HEK293T (cell line): Measurements from ENCODE around the gene VTI1A.

ENCODE experiments used
- BHLHE40 ChIP-seq: fragments of 450-650 bp; IDR thresholded peaks from 2 replicates; pipeline ENCODE4 v1.6.1; 2016; ENCODE audit warnings: mild to moderate bottlenecking, moderate library complexity, borderline replicate concordance
- ELF4 ChIP-seq: fragments of 450-650 bp; IDR thresholded peaks from 2 replicates; pipeline ENCODE4 v1.6.1; 2017; ENCODE audit warnings: antibody characterized with exemption
- FOXA1 ChIP-seq: fragments of 450-650 bp; IDR thresholded peaks from 2 replicates; pipeline ENCODE4 v1.6.1; 2016; ENCODE audit warnings: mild to moderate bottlenecking
- FOXK2 ChIP-seq: fragments of 450-650 bp; IDR thresholded peaks from 2 replicates; pipeline ENCODE4 v1.6.1; 2016; ENCODE audit warnings: mild to moderate bottlenecking
- FOXM1 ChIP-seq: fragments of 450-650 bp; IDR thresholded peaks from 2 replicates; pipeline ENCODE4 v1.6.1; 2017; ENCODE audit warnings: mild to moderate bottlenecking, borderline replicate concordance
- PKNOX1 ChIP-seq: fragments of 450-650 bp; IDR thresholded peaks from 2 replicates; pipeline ENCODE4 v1.6.1; 2016
- SUZ12 ChIP-seq: fragments of 450-650 bp; IDR thresholded peaks from 2 replicates; pipeline ENCODE4 v1.6.1; 2016; ENCODE audit warnings: mild to moderate bottlenecking
- TARDBP ChIP-seq: fragments of 450-650 bp; IDR thresholded peaks from 2 replicates; pipeline ENCODE4 v1.6.1; 2016
- ZNF384 ChIP-seq: fragments of 450-650 bp; IDR thresholded peaks from 2 replicates; pipeline ENCODE4 v1.6.1; 2016

- TF ChIP-seq ZNF384 (no peak), TARDBP (no peak), ELF4 (no peak), FOXM1 (no peak), FOXA1 (no peak), PKNOX1 (no peak), BHLHE40 (no peak), SUZ12 (no peak), FOXK2 (no peak)
Observed at GRCh38 chr10:112653851-112654250, 206.8 kb downstream of the VTI1A start.
